Gastroesophageal sphincter (tissue), 3 donors: ENCODE results near the gene KRTAP10-2.

ENCODE experiments used
- EP300 ChIP-seq: sonication (generic); formaldehyde crosslinking; IDR thresholded peaks from one replicate; pipeline ENCODE4 v1.6.1; 2017; ENCODE audit warnings: antibody characterized with exemption, mild to moderate bottlenecking
- POLR2A ChIP-seq, 2 donors: fragments of 450-650 bp; IDR thresholded peaks; one replicate each; pipeline ENCODE4 v1.6.1; 2017; ENCODE audit warnings: antibody characterized with exemption in 2 of 2, mild to moderate bottlenecking in 2 of 2, moderate library complexity in 1 of 2
- TF ChIP-seq, protein P1 (sequence below), 4 experiments: fragments of 200-600 bp in 2 of 4; fragments of 450-650 bp in 2 of 4; sonication (generic) in 1 of 4; IDR thresholded peaks; one replicate each; pipeline ENCODE4 v1.5.1; 2017 to 2019; ENCODE audit warnings: antibody characterized with exemption in 4 of 4, mild to moderate bottlenecking in 2 of 4, moderate library complexity in 2 of 4

DNA sequence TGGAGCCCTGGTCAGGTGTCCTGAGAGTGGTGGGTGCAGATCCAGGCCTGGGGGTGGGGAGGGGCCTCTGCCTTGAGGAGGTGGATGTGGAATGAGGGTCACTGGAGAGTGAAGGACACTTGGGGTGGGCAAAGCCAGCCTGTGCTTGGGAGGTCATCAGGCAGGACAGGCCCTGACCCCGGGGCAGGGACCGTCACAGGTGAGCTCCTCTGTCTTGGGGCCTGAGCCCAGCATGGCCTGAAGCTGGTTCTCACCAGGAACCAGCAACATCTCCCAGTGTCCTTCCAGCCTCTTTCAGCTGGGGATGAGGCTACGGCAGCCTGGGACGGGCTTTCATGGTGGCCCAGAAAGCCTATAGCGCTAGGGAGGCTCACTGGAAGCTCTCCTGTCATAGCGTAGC, 831 bp upstream of the KRTAP10-2 start:
- TF ChIP-seq, protein P1, sequence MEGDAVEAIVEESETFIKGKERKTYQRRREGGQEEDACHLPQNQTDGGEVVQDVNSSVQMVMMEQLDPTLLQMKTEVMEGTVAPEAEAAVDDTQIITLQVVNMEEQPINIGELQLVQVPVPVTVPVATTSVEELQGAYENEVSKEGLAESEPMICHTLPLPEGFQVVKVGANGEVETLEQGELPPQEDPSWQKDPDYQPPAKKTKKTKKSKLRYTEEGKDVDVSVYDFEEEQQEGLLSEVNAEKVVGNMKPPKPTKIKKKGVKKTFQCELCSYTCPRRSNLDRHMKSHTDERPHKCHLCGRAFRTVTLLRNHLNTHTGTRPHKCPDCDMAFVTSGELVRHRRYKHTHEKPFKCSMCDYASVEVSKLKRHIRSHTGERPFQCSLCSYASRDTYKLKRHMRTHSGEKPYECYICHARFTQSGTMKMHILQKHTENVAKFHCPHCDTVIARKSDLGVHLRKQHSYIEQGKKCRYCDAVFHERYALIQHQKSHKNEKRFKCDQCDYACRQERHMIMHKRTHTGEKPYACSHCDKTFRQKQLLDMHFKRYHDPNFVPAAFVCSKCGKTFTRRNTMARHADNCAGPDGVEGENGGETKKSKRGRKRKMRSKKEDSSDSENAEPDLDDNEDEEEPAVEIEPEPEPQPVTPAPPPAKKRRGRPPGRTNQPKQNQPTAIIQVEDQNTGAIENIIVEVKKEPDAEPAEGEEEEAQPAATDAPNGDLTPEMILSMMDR (IDR thresholded peaks at IDR 0.05), result no peak
- TF ChIP-seq POLR2A (IDR thresholded peaks at IDR 0.05) (no peak), EP300 (no peak)
